Urinary bladder (tissue), 4 donors: ENCODE data around the gene FOXE1. TPM values are rescaled to one million over a fixed set of nuclear protein-coding genes. Genes with fewer than 3 reads are reported as not detected.

Source experiments
- DNase-seq: peaks from one replicate; pipeline ENCODE4 v3.0.0-alpha.2; 2015; ENCODE audit errors: extremely low spot score
- H3K27ac ChIP-seq: one replicate; pipeline ENCODE4 v1.5.1; 2013; ENCODE audit warnings: low read depth, mild to moderate bottlenecking, moderate library complexity
- H3K36me3 ChIP-seq: one replicate; pipeline ENCODE4 v1.6.1; 2013; ENCODE audit warnings: mild to moderate bottlenecking, moderate library complexity; ENCODE audit not compliant: insufficient read depth
- H3K4me1 ChIP-seq: one replicate; pipeline ENCODE4 v1.6.1; 2013; ENCODE audit warnings: mild to moderate bottlenecking, moderate library complexity; ENCODE audit not compliant: insufficient read depth
- H3K4me3 ChIP-seq: one replicate; pipeline ENCODE4 v1.5.1; 2013; ENCODE audit warnings: low read depth, low read length
- WGBS: extraction: QIAGEN DNeasy Blood & Tissue Kit; methylation state at CpG from one replicate; pipeline ENCODE4 v1.1.7; 2013; 5-methylcytosine and 5-hydroxymethylcytosine counted together
- polyA plus RNA-seq: library from polyadenylated mRNA; stranded (reverse); fragments of 200-250 nt; gene quantifications from one replicate; pipeline ENCODE4 v1.2.3, GENCODE V29; 2013
- total RNA-seq: library from RNA; depleted of rRNA; stranded (reverse); fragments of >200 nt; gene quantifications from one replicate; pipeline ENCODE4 v1.2.3, GENCODE V29; 2014
- donor health status: healthy with polysubstance abuse.
- donor health status: healthy.

FOXE1 gene
- total and polyA plus RNA-seq, 2 donors, result not detected

- 61% methylated on average over 7 of the region's 7 CpGs for WGBS
- H3K4me1 ChIP-seq, result no peaks in the 10 kb centered on the region
- no peak overlapping the region for H3K4me3 ChIP-seq
- H3K36me3 ChIP-seq, result no peaks in the 10 kb centered on the region
- DNase-seq, result no peak
- H3K27ac ChIP-seq, result no peak overlapping the region
Observed at GRCh38 chr9:97863314-97863713, 10.3 kb downstream of the FOXE1 start.

GRCh38 chr9:97864396-97864795 is 11.4 kb downstream of the FOXE1 start:
- DNase-seq, result no peak
- Histone ChIP-seq H3K4me3 (no peak overlapping the region), H3K4me1 (no peaks in the 10 kb centered on the region), H3K36me3 (no peaks in the 10 kb centered on the region), H3K27ac (no peak overlapping the region)
- WGBS, result 72% methylated on average over 1 of the region's 1 CpG

DNA sequence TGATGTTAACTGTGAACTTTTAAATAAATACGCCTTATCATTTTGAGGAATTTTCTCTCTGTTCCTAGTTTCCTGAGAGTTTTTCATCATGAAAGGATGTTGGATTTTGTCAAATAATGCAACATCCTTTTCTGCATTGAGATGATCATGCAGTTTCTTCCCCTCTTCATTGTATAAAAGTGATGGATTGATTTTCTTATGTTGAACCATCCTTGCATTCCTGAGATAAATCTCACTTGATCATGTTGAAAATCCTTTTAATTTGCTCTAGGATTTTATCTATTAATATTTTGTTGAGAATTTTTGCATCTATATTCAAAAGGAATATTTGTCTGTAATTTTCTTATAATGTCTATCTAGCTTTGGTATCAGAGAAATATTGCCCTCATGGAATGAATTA is 13.3 kb downstream of the FOXE1 start:
- no peak overlapping the region for H3K4me3 ChIP-seq
- no peaks in the 10 kb centered on the region for H3K4me1 ChIP-seq
- no peak for DNase-seq
- no peak overlapping the region for H3K27ac ChIP-seq
- 100% methylated on average over 1 of the region's 1 CpG for WGBS
- H3K36me3 ChIP-seq, result peaks cover 2% of the 10 kb centered on the region

- peaks cover 2% of the 10 kb centered on the region for H3K36me3 ChIP-seq
- no peak overlapping the region for H3K27ac ChIP-seq
- no peak for DNase-seq
- no peak overlapping the region for H3K4me3 ChIP-seq
- no peaks in the 10 kb centered on the region for H3K4me1 ChIP-seq
Observed at GRCh38 chr9:97866848-97867247, 13.8 kb downstream of the FOXE1 start.

DNA sequence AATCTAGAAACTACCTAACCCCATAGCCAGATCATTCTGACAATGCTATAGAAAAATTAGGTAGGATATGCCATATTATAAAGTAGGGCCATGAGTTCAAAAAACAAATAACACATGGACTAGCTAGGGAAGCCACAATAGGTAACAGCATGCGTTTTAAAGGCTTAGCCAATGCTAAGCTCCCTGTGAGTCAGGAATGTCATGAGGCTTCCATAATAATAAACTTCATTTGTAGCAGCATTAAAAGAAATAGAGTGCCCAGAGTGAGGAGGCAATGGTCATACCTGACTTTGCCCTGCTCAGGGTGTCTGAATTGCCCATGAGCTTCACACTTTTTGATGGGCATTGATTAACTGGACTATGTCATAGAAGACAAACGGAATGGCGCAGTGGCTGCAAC is 15.8 kb downstream of the FOXE1 start:
- Histone ChIP-seq H3K27ac (no peak overlapping the region), H3K4me3 (no peak overlapping the region), H3K4me1 (no peaks in the 10 kb centered on the region), H3K36me3 (peaks cover 2% of the 10 kb centered on the region)
- WGBS, result 45% methylated on average over 3 of the region's 3 CpGs
- no peak for DNase-seq

GRCh38 chr9:97873425-97873824 is 20.4 kb downstream of the FOXE1 start:
- Histone ChIP-seq H3K4me1 (no peaks in the 10 kb centered on the region), H3K4me3 (no peak overlapping the region), H3K27ac (no peak overlapping the region), H3K36me3 (peaks cover 2% of the 10 kb centered on the region)
- WGBS, result 84% methylated on average over 3 of the region's 3 CpGs
- no peak for DNase-seq

- Histone ChIP-seq H3K4me1 (no peaks in the 10 kb centered on the region), H3K36me3 (peaks cover 2% of the 10 kb centered on the region), H3K4me3 (no peak overlapping the region), H3K27ac (no peak overlapping the region)
- no peak for DNase-seq
- WGBS, result 75% methylated on average over 6 of the region's 6 CpGs
Observed at GRCh38 chr9:97873882-97874281, 20.9 kb downstream of the FOXE1 start.

DNA sequence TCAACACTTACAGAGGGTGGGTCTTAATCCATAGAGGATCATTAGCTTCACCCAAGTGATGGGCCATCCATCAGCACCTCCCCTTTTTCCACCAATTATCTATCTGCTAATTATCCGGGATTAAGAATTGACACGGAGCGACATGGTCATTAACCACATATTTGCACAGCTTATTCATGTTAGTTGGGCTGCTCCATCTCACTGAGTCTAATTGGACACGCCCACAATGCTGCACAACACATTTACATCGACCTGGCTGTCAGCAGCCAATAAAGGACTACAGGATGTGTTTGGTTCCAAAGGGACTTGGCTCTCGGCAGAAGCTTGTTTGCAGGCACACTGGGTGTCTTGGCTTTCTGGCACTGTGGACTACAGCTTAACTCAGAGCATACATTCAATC is 21.6 kb downstream of the FOXE1 start:
- WGBS, result 73% methylated on average over 6 of the region's 6 CpGs
- H3K27ac ChIP-seq, result no peak overlapping the region
- no peak overlapping the region for H3K4me3 ChIP-seq
- H3K36me3 ChIP-seq, result peaks cover 2% of the 10 kb centered on the region
- no peaks in the 10 kb centered on the region for H3K4me1 ChIP-seq
- DNase-seq, result no peak

DNA sequence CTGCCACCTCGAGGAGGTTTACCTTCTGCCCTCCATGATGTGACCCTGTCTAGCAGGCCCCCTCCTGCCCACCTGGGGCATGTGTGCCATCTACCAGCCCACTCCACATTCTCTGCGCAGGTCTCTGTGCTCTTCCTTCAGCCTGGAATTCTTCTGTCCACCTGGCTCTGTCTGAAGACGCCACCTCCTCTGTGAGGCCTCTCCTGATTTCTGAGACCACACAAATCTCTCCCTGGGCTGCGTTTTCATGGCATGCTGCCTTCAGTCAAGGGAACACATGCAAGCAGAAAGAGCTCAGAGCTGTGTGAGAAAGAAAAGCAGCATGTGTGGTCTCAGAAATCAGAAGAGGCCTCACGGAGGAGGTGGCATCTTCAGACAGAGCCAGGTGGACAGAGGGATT is 22.1 kb downstream of the FOXE1 start:
- Histone ChIP-seq H3K4me3 (no peak overlapping the region), H3K27ac (no peak overlapping the region), H3K36me3 (no peaks in the 10 kb centered on the region), H3K4me1 (no peaks in the 10 kb centered on the region)
- WGBS, result 87% methylated on average over 5 of the region's 5 CpGs
- DNase-seq, result no peak

DNA sequence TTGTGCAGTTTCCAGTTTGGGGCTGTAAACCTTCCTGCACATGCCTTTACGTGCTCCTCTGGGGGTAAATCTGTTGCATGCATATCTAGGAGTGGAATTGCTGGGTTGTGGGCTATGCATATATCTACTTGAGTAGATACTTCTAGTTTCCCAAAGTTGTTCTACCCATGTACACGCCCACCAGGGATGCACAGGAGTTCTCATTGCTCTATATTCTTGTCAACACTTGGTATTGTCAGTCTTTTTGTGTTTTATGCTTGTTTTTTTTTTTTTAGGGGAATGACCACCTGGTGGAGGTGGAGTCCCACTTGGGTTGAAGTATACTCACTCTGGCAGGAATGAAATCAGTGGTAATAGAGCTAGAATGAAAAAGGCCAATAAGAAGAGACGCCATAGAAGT is 23.0 kb downstream of the FOXE1 start:
- Histone ChIP-seq H3K4me1 (no peaks in the 10 kb centered on the region), H3K27ac (no peak overlapping the region), H3K36me3 (no peaks in the 10 kb centered on the region), H3K4me3 (no peak overlapping the region)
- DNase-seq, result no peak
- 89% methylated on average over 3 of the region's 3 CpGs for WGBS

- H3K4me3 ChIP-seq, result no peak overlapping the region
- no peaks in the 10 kb centered on the region for H3K4me1 ChIP-seq
- no peak overlapping the region for H3K27ac ChIP-seq
- no peaks in the 10 kb centered on the region for H3K36me3 ChIP-seq
- 76% methylated on average over 4 of the region's 4 CpGs for WGBS
- no peak for DNase-seq
Observed at GRCh38 chr9:97880336-97880735, 27.3 kb downstream of the FOXE1 start.

- Histone ChIP-seq H3K4me1 (no peaks in the 10 kb centered on the region), H3K27ac (no peak overlapping the region), H3K36me3 (no peaks in the 10 kb centered on the region), H3K4me3 (no peak overlapping the region)
- WGBS, result 39% methylated on average over 9 of the region's 9 CpGs
- DNase-seq, result no peak
Observed at GRCh38 chr9:97889941-97890887, 37.2 kb downstream of the FOXE1 start.

GRCh38 chr9:97891736-97892135 is 38.7 kb downstream of the FOXE1 start:
- no peaks in the 10 kb centered on the region for H3K4me1 ChIP-seq
- DNase-seq, result no peak
- H3K27ac ChIP-seq, result no peak overlapping the region
- H3K36me3 ChIP-seq, result no peaks in the 10 kb centered on the region
- H3K4me3 ChIP-seq, result no peak overlapping the region
- WGBS, result 83% methylated on average over 5 of the region's 5 CpGs

DNA sequence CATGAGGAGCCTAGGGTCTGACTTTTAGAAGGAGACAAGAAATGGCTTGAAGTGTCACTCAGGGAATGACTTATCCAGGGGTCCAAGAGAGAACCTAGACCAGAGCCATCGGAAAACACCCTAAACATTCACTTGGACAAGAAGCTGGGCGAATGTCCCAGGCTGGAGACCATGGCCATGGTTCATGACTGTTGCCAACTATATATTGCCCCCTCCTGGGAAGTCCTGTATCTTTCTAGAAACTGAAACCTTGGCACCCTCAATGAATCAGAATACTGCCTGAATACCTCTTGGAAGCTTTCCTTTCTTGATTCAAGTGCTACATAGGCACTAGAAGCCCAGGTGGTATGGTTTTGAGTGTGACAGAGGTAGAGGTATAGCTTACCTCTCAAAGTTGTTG is 39.4 kb downstream of the FOXE1 start:
- no peak for DNase-seq
- WGBS, result 92% methylated on average over 2 of the region's 2 CpGs
- Histone ChIP-seq H3K4me1 (no peaks in the 10 kb centered on the region), H3K27ac (no peak overlapping the region), H3K36me3 (no peaks in the 10 kb centered on the region), H3K4me3 (no peak overlapping the region)
